A673 (cell line): ENCODE results near the gene SBF2. TPM values are rescaled to one million over a fixed set of nuclear protein-coding genes. Genes with fewer than 3 reads are reported as not detected.
"Not testable (repeated sequence)": the region's sequence is repeated elsewhere in the genome, so short reads cannot be mapped to it uniquely, and the experiment has no call there.

Experiments
- BruUV-seq: library from RNA; stranded (reverse); fragments of 400-500 nt; replicated peaks from 2 replicates; lab custom pipeline; 2021; lab: Mats Ljungman, UMichigan
- CTCF ChIA-PET: fragments of 300-600 bp; sonication (Branson Sonifier 250); formaldehyde crosslinking; loops from one replicate; lab custom pipeline; 2022; ENCODE audit warnings: antibody characterized with exemption; lab: Charles Lee
- POLR2A ChIA-PET: fragments of 300-600 bp; sonication (Branson Sonifier 250); formaldehyde crosslinking; loops from one replicate; lab custom pipeline; 2022; ENCODE audit warnings: antibody characterized with exemption; ENCODE audit not compliant: low non-redundant PET; lab: Charles Lee
- DNase-seq: peaks from one replicate; pipeline ENCODE4 v3.0.0-alpha.2; 2015; ENCODE audit warnings: low spot score
- H3K27ac ChIP-seq: fragments of 200-600 bp; sonication (generic); 2 replicates; pipeline ENCODE4 v1.5.1; 2016; ENCODE audit warnings: mixed run types, low read depth, mild to moderate bottlenecking, mixed read lengths, antibody characterized with exemption, low read length; ENCODE audit not compliant: poor library complexity, severe bottlenecking
- H3K27me3 ChIP-seq: fragments of 200-600 bp; sonication (generic); replicated peaks from 2 replicates; pipeline ENCODE4 v1.6.1; 2017; ENCODE audit warnings: mixed run types, low read depth, mild to moderate bottlenecking, mixed read lengths, antibody characterized with exemption, low read length; ENCODE audit not compliant: insufficient read depth, poor library complexity
- H3K36me3 ChIP-seq: fragments of 200-600 bp; sonication (generic); 2 replicates; pipeline ENCODE4 v1.6.1; 2016; ENCODE audit warnings: mixed run types, mild to moderate bottlenecking, mixed read lengths, antibody characterized with exemption, low read length; ENCODE audit not compliant: insufficient read depth, poor library complexity, severe bottlenecking
- H3K4me1 ChIP-seq: fragments of 200-600 bp; sonication (generic); 2 replicates; pipeline ENCODE4 v1.6.1; 2017; ENCODE audit warnings: mixed run types, mild to moderate bottlenecking, mixed read lengths, antibody characterized with exemption, low read length; ENCODE audit not compliant: insufficient read depth, poor library complexity, severe bottlenecking
- H3K4me3 ChIP-seq: fragments of 200-600 bp; sonication (generic); 2 replicates; pipeline ENCODE4 v1.5.1; 2016; ENCODE audit warnings: low read depth, mixed run types, mild to moderate bottlenecking, mixed read lengths, low read length; ENCODE audit not compliant: poor library complexity, severe bottlenecking
- H3K9me3 ChIP-seq: fragments of 200-600 bp; sonication (generic); 2 replicates; pipeline ENCODE4 v1.6.1; 2016; ENCODE audit warnings: mixed run types, low read depth, mild to moderate bottlenecking, mixed read lengths, antibody characterized with exemption, low read length; ENCODE audit not compliant: poor library complexity, severe bottlenecking
- EZH2 ChIP-seq: fragments of 200-600 bp; sonication (generic); IDR thresholded peaks from 2 replicates; pipeline ENCODE4 v1.6.1; 2017; ENCODE audit warnings: borderline replicate concordance, low read depth, mild to moderate bottlenecking, mixed read lengths, antibody characterized with exemption, low read length; ENCODE audit not compliant: poor library complexity, severe bottlenecking
- intact Hi-C: fragments of 100-400 bp; cut with micrococcal nuclease; formaldehyde crosslinking; loops from one replicate; pipeline ENCODE4 v1.10.0; 2022; ENCODE audit not compliant: unreplicated experiment
- total RNA-seq: library from RNA; stranded (reverse); gene quantifications from 2 replicates; pipeline ENCODE4 v1.2.3, GENCODE V29; 2021
- TF ChIP-seq, protein P1 (sequence below): fragments of 300-800, 200-600 bp; sonication (generic); conservative IDR thresholded peaks from 2 replicates; pipeline ENCODE4 v1.5.1; 2017; ENCODE audit warnings: low read depth, mild to moderate bottlenecking, antibody characterized with exemption, low read length, moderate library complexity, mixed read lengths

Gene SBF2
- total RNA-seq, 1 experiment from 2014 or later = 31.8 TPM

DNA sequence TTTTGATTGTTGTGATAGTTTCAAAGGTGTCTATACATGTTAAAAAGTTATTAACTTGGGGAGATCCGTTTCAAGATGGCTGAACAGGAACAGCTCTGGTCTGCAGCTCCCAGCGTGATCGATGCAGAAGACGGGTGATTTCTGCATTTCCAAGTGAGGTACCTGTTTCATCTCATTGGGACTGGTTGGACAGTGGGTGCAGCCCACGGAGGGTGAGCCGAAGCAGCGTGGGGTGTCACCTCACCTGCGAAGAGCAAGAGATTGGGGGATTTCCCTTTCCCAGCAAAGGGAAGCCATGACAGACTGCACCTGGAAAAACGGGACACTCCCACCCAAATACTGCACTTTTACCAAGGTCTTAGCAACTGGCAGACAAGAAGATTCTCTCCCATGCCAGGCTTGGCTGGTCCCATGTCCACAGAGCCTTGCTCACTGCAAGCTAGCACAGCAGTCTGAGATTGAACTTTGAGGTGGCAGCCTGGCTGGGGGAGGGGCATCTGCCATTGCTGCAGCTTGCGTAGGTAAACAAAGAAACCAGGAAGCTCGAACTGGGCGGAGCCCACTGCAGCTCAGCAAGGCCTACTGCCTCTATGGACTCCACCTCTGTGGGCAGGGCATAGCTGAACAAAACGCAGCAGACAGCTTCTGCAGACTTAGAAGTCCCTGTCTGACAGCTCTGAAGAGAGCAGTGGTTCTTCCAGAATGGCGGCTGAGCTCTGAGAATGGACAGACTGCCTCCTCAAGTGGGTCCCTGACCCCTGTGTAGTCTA is 363.3 kb downstream of the SBF2 start:
- H3K36me3 ChIP-seq, DNase-seq, BruUV-seq, POLR2A ChIA-PET, H3K27ac ChIP-seq, CTCF ChIA-PET, H3K4me3 ChIP-seq, intact Hi-C loops, H3K9me3 ChIP-seq, H3K4me1 ChIP-seq, H3K27me3 ChIP-seq: not testable (repeated sequence)

DNA sequence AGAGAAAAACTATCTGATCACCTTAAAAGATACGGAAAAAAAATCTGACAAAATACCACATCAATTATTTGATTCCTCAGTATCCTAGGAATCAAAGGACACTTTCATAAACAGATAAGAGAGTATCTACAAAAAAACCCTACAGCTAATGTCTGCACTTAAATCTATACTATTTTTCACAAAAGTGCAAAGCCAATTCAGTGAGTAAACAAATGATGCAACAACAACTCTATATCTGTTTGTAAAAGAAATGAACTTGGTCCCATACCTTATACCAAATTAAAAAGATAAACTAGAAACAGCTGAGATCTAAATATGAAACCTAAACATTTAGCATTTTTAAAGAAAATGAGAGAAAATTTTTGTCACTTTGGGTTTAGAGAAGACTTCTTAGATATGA is 366.3 kb downstream of the SBF2 start:
- TF ChIP-seq, protein P1, sequence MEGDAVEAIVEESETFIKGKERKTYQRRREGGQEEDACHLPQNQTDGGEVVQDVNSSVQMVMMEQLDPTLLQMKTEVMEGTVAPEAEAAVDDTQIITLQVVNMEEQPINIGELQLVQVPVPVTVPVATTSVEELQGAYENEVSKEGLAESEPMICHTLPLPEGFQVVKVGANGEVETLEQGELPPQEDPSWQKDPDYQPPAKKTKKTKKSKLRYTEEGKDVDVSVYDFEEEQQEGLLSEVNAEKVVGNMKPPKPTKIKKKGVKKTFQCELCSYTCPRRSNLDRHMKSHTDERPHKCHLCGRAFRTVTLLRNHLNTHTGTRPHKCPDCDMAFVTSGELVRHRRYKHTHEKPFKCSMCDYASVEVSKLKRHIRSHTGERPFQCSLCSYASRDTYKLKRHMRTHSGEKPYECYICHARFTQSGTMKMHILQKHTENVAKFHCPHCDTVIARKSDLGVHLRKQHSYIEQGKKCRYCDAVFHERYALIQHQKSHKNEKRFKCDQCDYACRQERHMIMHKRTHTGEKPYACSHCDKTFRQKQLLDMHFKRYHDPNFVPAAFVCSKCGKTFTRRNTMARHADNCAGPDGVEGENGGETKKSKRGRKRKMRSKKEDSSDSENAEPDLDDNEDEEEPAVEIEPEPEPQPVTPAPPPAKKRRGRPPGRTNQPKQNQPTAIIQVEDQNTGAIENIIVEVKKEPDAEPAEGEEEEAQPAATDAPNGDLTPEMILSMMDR = no peak
- no peak for TF ChIP-seq EZH2
- H3K4me3 ChIP-seq = no peak overlapping the region
- H3K36me3 ChIP-seq = no peaks in the 10 kb centered on the region
- no peaks in the 10 kb centered on the region for H3K9me3 ChIP-seq
- ChIA-PET CTCF (no interaction called here), POLR2A (no interaction called here)
- intact Hi-C loops = loop anchor here (2.0 kb wide), 1 partner anchor 15 kb away; no protein-coding TSS in a partner anchor
- no peak for DNase-seq
- H3K27ac ChIP-seq = no peak overlapping the region
- H3K4me1 ChIP-seq = peaks cover 14% of the 10 kb centered on the region
- BruUV-seq = no TSS peak
- no peaks in the 10 kb centered on the region for H3K27me3 ChIP-seq

DNA sequence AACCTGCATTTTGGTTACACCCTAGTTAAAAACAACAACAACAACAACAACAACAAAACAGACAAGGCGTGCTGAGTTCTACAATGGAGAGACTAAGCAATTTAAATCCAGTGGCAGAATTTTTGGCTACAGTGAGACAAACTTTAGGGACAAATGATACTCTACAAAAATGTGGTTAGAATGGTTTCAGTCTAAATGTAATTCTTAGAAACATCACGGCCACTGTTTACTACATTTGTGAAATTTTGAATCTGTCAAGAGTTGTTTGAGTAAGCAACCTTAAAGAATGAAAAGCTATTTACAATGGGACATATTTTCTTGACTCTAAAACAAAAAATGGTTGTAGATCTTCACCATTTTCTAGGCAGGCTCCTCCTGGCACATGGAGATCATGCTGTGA is 370.7 kb downstream of the SBF2 start:
- TF ChIP-seq, protein P1 = no peak
- no peak for TF ChIP-seq EZH2
- H3K27me3 ChIP-seq = no peaks in the 10 kb centered on the region
- H3K36me3 ChIP-seq = no peaks in the 10 kb centered on the region
- no peak for DNase-seq
- H3K9me3 ChIP-seq = no peaks in the 10 kb centered on the region
- intact Hi-C loops = no loop called here
- ChIA-PET POLR2A (no interaction called here), CTCF (no interaction called here)
- H3K27ac ChIP-seq = peak overlapping the region; percentile 74
- no TSS peak for BruUV-seq
- no peak overlapping the region for H3K4me3 ChIP-seq
- peaks cover 16% of the 10 kb centered on the region for H3K4me1 ChIP-seq

DNA sequence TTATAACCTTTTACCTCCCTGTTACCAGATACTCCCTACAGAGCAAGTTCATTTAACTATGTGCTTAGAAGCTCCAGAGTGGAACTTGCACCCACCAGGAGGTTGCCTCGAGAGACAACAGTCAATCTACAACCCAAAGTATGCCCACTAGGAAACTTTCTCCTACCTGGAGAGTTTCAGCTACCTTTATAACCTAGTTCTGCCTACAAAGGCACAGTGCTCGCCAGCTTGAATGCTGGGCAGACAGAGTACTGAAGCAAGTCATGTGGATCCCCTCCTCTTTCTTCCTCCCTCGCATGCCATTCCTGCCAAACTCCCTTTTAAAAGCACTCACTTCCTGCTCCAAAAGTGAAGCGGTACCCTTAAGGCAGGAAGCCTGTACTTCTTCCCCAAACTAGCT is 371.2 kb downstream of the SBF2 start:
- Histone ChIP-seq H3K27me3 (no peaks in the 10 kb centered on the region), H3K4me1 (peaks cover 16% of the 10 kb centered on the region), H3K27ac (peak overlapping the region; percentile 74), H3K9me3 (no peaks in the 10 kb centered on the region), H3K4me3 (no peak overlapping the region), H3K36me3 (no peaks in the 10 kb centered on the region)
- intact Hi-C loops = no loop called here
- ChIA-PET POLR2A (no interaction called here), CTCF (no interaction called here)
- DNase-seq = peak; percentile 47
- BruUV-seq = no TSS peak
- TF ChIP-seq, protein P1 = no peak
